GM18951 (cell line): ENCODE results near the gene C1QTNF9B.

Experiments
- POLR2A ChIP-seq: IDR thresholded peaks from 4 replicates; pipeline ENCODE4 v1.6.1; 2011; ENCODE audit warnings: mild to moderate bottlenecking; ENCODE audit not compliant: insufficient read length, insufficient read depth; ENCODE audit errors: extremely low read depth
- in situ Hi-C: fragments of 300-500 bp; cut with MboI; formaldehyde crosslinking; loops from one replicate; pipeline ENCODE4 v1.12.0; 2022; ENCODE audit warnings: low sequenced_read_pairs, mixed read lengths, inconsistent platforms; ENCODE audit not compliant: unreplicated experiment

The C1QTNF9B gene

GRCh38 chr13:23912469-23912868, 15.2 kb upstream of the C1QTNF9B start:
- TF ChIP-seq POLR2A, result no peak
- in situ Hi-C loops, result loop anchor here (10.0 kb wide), 1 partner anchor 322 kb away; no protein-coding TSS in a partner anchor

GRCh38 chr13:23909606-23910005, 12.3 kb upstream of the C1QTNF9B start:
- in situ Hi-C loops, result loop anchor here (10.0 kb wide), 1 partner anchor 325 kb away; no protein-coding TSS in a partner anchor

DNA sequence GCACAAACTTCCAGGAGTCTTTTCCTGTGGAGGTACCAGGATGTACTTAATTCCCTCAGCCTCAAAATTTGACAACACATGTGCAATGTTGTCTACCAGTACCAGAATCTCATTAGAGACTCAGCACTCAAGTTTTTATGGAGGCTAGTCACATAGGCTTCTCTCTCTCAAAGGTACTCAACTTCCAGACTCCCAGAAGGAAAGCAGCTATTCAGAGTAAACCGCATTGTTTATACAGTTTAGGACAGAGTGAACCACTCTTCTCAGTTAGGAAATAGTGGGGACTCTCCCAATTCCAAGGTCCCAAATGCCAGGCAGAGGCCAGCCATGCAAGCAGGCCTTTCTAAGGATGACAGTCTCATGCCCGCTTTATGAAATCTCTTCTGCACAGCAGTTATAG, 8.5 kb upstream of the C1QTNF9B start:
- no peak for TF ChIP-seq POLR2A
- in situ Hi-C loops, result no loop called here

More at GRCh38 chr13:23909606-23910005, 12.3 kb upstream of the C1QTNF9B start:
- TF ChIP-seq POLR2A, result no peak

GRCh38 chr13:23903906-23904280, 6.6 kb upstream of the C1QTNF9B start:
- in situ Hi-C loops, result no loop called here
- no peak for TF ChIP-seq POLR2A

- no peak for TF ChIP-seq POLR2A
- in situ Hi-C loops, result no loop called here
These were observed 5.9 kb upstream of the C1QTNF9B start for GRCh38 chr13:23902975-23903905.

- in situ Hi-C loops, result no loop called here
- no peak for TF ChIP-seq POLR2A
These were observed 4.1 kb upstream of the C1QTNF9B start for GRCh38 chr13:23901365-23901764.

DNA sequence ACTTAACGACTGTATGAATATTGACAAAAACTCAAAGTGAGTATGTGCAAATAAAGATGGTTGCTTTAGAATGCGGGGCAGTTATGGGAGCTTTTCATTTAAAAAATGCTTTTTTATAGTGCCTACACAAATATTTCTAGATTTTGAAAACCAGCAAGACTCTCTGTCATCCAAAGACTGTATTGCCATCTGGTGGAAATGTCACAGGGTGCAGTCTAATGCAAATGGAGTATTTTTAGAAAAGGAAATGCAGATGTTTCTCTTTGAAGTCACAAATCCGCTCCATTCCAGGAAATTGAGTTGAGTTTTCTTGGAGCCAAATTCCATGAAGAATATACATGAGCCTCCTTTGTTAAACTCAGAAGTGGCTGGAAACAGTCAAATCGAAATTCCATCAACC, 2.3 kb upstream of the C1QTNF9B start:
- in situ Hi-C loops, result loop anchor here (25.0 kb wide), 1 partner anchor 437 kb away; no protein-coding TSS in a partner anchor
- TF ChIP-seq POLR2A, result no peak

DNA sequence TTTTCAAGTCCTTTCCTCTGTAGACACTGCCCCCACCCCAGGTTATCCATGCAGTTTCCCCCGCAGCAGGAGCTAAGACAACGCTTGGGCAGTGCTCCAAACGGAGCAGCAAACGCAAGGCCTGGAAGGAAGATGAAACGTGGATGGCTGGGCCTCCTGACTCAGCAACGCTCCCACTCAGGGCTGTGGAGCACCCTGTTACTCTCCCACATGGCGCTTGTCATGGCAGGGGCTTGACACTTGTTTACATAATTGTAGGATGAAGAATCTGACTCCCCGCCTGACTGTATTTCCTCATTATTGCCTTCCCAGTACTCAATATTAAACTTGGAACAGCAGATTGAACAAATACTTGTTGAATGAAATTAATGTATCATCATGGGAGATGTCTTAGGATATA, 799 bp upstream of the C1QTNF9B start:
- in situ Hi-C loops, result loop anchor here (25.0 kb wide), 1 partner anchor 436 kb away; no protein-coding TSS in a partner anchor

DNA sequence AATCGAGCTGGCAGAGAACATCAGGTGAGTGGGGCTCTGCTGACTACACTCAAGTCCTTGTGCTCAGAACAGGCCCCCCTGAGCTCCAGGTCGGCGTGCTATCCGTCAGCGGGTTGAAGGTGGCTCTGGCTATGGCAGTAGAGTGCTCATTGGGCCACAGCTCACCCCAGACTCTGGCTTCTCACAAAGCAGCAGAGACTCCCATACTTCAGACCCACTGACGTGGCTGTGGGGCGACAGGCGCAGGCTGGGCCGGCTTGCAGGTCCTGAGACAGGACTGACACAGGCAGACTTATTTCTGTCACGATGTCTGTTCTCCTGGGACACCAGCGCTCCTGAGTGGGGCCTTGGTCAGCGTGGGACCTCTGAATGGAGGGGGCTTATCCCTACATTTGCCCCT, 2.6 kb downstream of the C1QTNF9B start:
- in situ Hi-C loops, result loop anchor here (5.0 to 25.0 kb wide), 2 partner anchors 428 to 432 kb away; no protein-coding TSS in a partner anchor

More for the DNA sequence above, 799 bp upstream of the C1QTNF9B start:
- TF ChIP-seq POLR2A, result no peak

DNA sequence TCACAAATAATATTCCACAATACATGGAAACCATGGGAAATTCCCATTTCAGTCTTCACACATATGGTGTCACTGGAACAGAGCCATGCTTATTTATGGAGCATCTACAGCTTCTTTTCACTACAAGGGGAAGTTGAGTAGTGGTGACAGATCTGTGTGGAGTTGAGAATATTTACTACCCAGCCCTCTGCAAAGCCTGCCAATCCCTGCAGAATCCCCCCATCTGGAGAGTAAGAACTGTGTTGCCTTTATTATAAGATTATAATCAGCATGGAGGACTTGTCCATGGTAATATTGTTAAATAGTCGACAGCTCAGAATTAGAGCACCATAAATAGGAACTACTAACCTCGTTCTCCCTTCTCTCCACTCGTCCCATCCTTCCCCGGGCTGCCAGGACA, 3.5 kb downstream of the C1QTNF9B start:
- in situ Hi-C loops, result loop anchor here (5.0 to 25.0 kb wide), 2 partner anchors 429 to 431 kb away; no protein-coding TSS in a partner anchor

- TF ChIP-seq POLR2A, result no peak
These were observed 7.4 kb downstream of the C1QTNF9B start for GRCh38 chr13:23889615-23890607.

GRCh38 chr13:23888658-23889614, 8.4 kb downstream of the C1QTNF9B start, which contains the start of gene MIPEP:
MIPEP (minus strand) TSS chr13:23889400; CDS start chr13:23889320, 80 bp downstream.
- TF ChIP-seq POLR2A, result peak; percentile 65
- in situ Hi-C loops, result loop anchor here (25.0 kb wide), 1 partner anchor 427 kb away; no protein-coding TSS in a partner anchor

More at GRCh38 chr13:23889615-23890607, 7.4 kb downstream of the C1QTNF9B start:
- in situ Hi-C loops, result loop anchor here (5.0 to 25.0 kb wide), 2 partner anchors 428 to 432 kb away; no protein-coding TSS in a partner anchor

- in situ Hi-C loops, result loop anchor here (25.0 kb wide), 1 partner anchor 422 kb away; no protein-coding TSS in a partner anchor
These were observed 12.9 kb downstream of the C1QTNF9B start for GRCh38 chr13:23884361-23884760.
